Stimulated activated CD4-positive, alpha-beta T cell treated with anti-CD3 and anti-CD28 coated beads, Interleukin-4, amount 100 ng/mL, for 24 hours (primary cell): Measurements from ENCODE around the gene MREG.
"Not testable (repeated sequence)": the region's sequence is repeated elsewhere in the genome, so short reads cannot be mapped to it uniquely, and the experiment has no call there.

Experiments
- DNase-seq: peaks from one replicate; pipeline ENCODE4 v3.0.0-alpha.2; 2020

Gene MREG

GRCh38 chr2:216021768-216022565 is 8.6 kb upstream of the MREG start:
- no peak for DNase-seq

- no peak for DNase-seq
Measured at GRCh38 chr2:216018709-216019108, 5.4 kb upstream of the MREG start.

- peak; percentile 31 for DNase-seq
Measured at GRCh38 chr2:216017365-216017764, 4.0 kb upstream of the MREG start.

GRCh38 chr2:216016581-216016980 is 3.2 kb upstream of the MREG start:
- no peak for DNase-seq

GRCh38 chr2:216015722-216016464 is 2.5 kb upstream of the MREG start:
- peak; percentile 48 for DNase-seq

- DNase-seq: no peak
Measured at GRCh38 chr2:216014986-216015385, 1.6 kb upstream of the MREG start.

- DNase-seq: no peak
Measured at GRCh38 chr2:216014006-216014405, 655 bp upstream of the MREG start.

GRCh38 chr2:216012830-216013079 is 596 bp downstream of the MREG start:
- DNase-seq: no peak

GRCh38 chr2:216012133-216012829 is 1.1 kb downstream of the MREG start:
- DNase-seq: no peak

GRCh38 chr2:216009215-216009614 is 4.1 kb downstream of the MREG start:
- not testable (repeated sequence) for DNase-seq

GRCh38 chr2:216008387-216008786 is 5.0 kb downstream of the MREG start:
- DNase-seq: no peak

- peak; percentile 39 for DNase-seq
Measured at GRCh38 chr2:216006164-216006663, 7.1 kb downstream of the MREG start.

GRCh38 chr2:216004697-216005283 is 8.6 kb downstream of the MREG start:
- peak; percentile 29 for DNase-seq

- no peak for DNase-seq
Measured at GRCh38 chr2:216003876-216004696, 9.3 kb downstream of the MREG start.

- no peak for DNase-seq
Measured at GRCh38 chr2:216002693-216003092, 10.7 kb downstream of the MREG start.

GRCh38 chr2:216002101-216002678 is 11.2 kb downstream of the MREG start:
- no peak for DNase-seq

GRCh38 chr2:216001216-216002100 is 11.9 kb downstream of the MREG start:
- DNase-seq: no peak

GRCh38 chr2:215998636-215999035 is 14.7 kb downstream of the MREG start:
- DNase-seq: no peak

GRCh38 chr2:215997219-215997618 is 16.1 kb downstream of the MREG start:
- DNase-seq: no peak

GRCh38 chr2:215994911-215995310 is 18.4 kb downstream of the MREG start:
- no peak for DNase-seq
